GM18520 (cell line): ENCODE results near the gene ASIC1.
"Not testable (repeated sequence)": the region's sequence is repeated elsewhere in the genome, so short reads cannot be mapped to it uniquely, and the experiment has no call there.

ENCODE experiments used
- ATAC-seq: cut with Tn5 transposase; IDR thresholded peaks from one replicate; pipeline ENCODE4 v1.9.1; 2021; ENCODE audit not compliant: unreplicated experiment

ASIC1 gene

GRCh38 chr12:50057000-50057841 is at the start of gene ASIC1:
TSS of gene ASIC1 (plus strand) at chr12:50057596. CDS start at chr12:50058767, 1,171 bp downstream.
- ATAC-seq, result no peak

GRCh38 chr12:50013361-50014147 is 43.8 kb upstream of the ASIC1 start:
- no peak for ATAC-seq

GRCh38 chr12:50014342-50014741 is 43.1 kb upstream of the ASIC1 start:
- ATAC-seq, result no peak

GRCh38 chr12:50016501-50017475 is 40.6 kb upstream of the ASIC1 start:
- no peak for ATAC-seq

- ATAC-seq, result no peak
These were observed 39.8 kb upstream of the ASIC1 start for GRCh38 chr12:50017641-50018040.

GRCh38 chr12:50018154-50018553 is 39.2 kb upstream of the ASIC1 start:
- ATAC-seq, result no peak

GRCh38 chr12:50018968-50019367 is 38.4 kb upstream of the ASIC1 start:
- no peak for ATAC-seq

GRCh38 chr12:50019524-50019923 is 37.9 kb upstream of the ASIC1 start:
- no peak for ATAC-seq

GRCh38 chr12:50021031-50021430 is 36.4 kb upstream of the ASIC1 start:
- ATAC-seq, result no peak

GRCh38 chr12:50022903-50023302 is 34.5 kb upstream of the ASIC1 start:
- ATAC-seq, result no peak

GRCh38 chr12:50024227-50024626 is 33.2 kb upstream of the ASIC1 start:
- ATAC-seq, result no peak

GRCh38 chr12:50024805-50025186 is 32.6 kb upstream of the ASIC1 start:
- no peak for ATAC-seq

GRCh38 chr12:50025187-50026059 is 32.0 kb upstream of the ASIC1 start, which contains the start of gene RACGAP1:
TSS of gene RACGAP1 (minus strand) at chr12:50025494. CDS start at chr12:50016715, 8,779 bp downstream.
- ATAC-seq, result peak; percentile 98

- no peak for ATAC-seq
These were observed 30.7 kb upstream of the ASIC1 start for GRCh38 chr12:50026691-50027090.

GRCh38 chr12:50030449-50030848 is 26.9 kb upstream of the ASIC1 start:
- not testable (repeated sequence) for ATAC-seq

GRCh38 chr12:50032515-50032853 is 24.9 kb upstream of the ASIC1 start:
- no peak for ATAC-seq

- no peak for ATAC-seq
These were observed 24.4 kb upstream of the ASIC1 start for GRCh38 chr12:50032854-50033581.

GRCh38 chr12:50038336-50038735 is 19.1 kb upstream of the ASIC1 start:
- no peak for ATAC-seq

GRCh38 chr12:50039151-50039835 is 18.1 kb upstream of the ASIC1 start:
- ATAC-seq, result no peak
